Activated naive CD8-positive, alpha-beta T cell (primary cell): ENCODE measurements around the gene SLC41A3.

ENCODE experiments used
- H3K27ac Mint-ChIP-seq: one replicate; pipeline ENCODE4 v1.8.0; 2021; ENCODE audit warnings: mixed read lengths
- H3K27me3 Mint-ChIP-seq: one replicate; pipeline ENCODE4 v1.8.0; 2021; ENCODE audit warnings: mixed read lengths
- H3K36me3 Mint-ChIP-seq: one replicate; pipeline ENCODE4 v1.8.0; 2021; ENCODE audit warnings: mixed read lengths
- H3K4me1 Mint-ChIP-seq: one replicate; pipeline ENCODE4 v1.8.0; 2021; ENCODE audit warnings: low read depth, mixed read lengths
- H3K4me3 Mint-ChIP-seq: one replicate; pipeline ENCODE4 v1.8.0; 2021; ENCODE audit warnings: mild to moderate bottlenecking, mixed read lengths
- H3K9me3 Mint-ChIP-seq: one replicate; pipeline ENCODE4 v1.8.0; 2021; ENCODE audit warnings: low read depth, mixed read lengths

SLC41A3 gene

GRCh38 chr3:126063358-126063965 lies 20.5 kb downstream of the SLC41A3 start:
- peak overlapping the region; percentile 50 for H3K27ac Mint-ChIP-seq

GRCh38 chr3:126061301-126062032 lies 22.5 kb downstream of the SLC41A3 start:
- no peak overlapping the region for H3K27ac Mint-ChIP-seq
- no peaks in the 10 kb centered on the region for H3K9me3 Mint-ChIP-seq
- peaks cover 8% of the 10 kb centered on the region for H3K36me3 Mint-ChIP-seq
- H3K4me3 Mint-ChIP-seq: no peak overlapping the region
- H3K27me3 Mint-ChIP-seq: no peaks in the 10 kb centered on the region
- peaks cover 15% of the 10 kb centered on the region for H3K4me1 Mint-ChIP-seq

More at GRCh38 chr3:126063358-126063965, 20.5 kb downstream of the SLC41A3 start:
- H3K27me3 Mint-ChIP-seq: no peaks in the 10 kb centered on the region
- peaks cover 15% of the 10 kb centered on the region for H3K4me1 Mint-ChIP-seq
- H3K36me3 Mint-ChIP-seq: peaks cover 9% of the 10 kb centered on the region
- no peaks in the 10 kb centered on the region for H3K9me3 Mint-ChIP-seq
- peak overlapping the region; percentile 60 for H3K4me3 Mint-ChIP-seq

- Mint-ChIP-seq H3K27me3 (no peaks in the 10 kb centered on the region), H3K4me3 (no peak overlapping the region), H3K36me3 (peaks cover 6% of the 10 kb centered on the region), H3K9me3 (no peaks in the 10 kb centered on the region), H3K27ac (no peak overlapping the region), H3K4me1 (peaks cover 15% of the 10 kb centered on the region)
These were observed 23.2 kb downstream of the SLC41A3 start for GRCh38 chr3:126060613-126061145.

- H3K27ac Mint-ChIP-seq: no peak overlapping the region
These were observed 25.3 kb downstream of the SLC41A3 start for GRCh38 chr3:126058666-126059065.

GRCh38 chr3:126057936-126058335 lies 26.0 kb downstream of the SLC41A3 start:
- Mint-ChIP-seq H3K4me3 (no peak overlapping the region), H3K27ac (no peak overlapping the region), H3K4me1 (peaks cover 13% of the 10 kb centered on the region), H3K9me3 (no peaks in the 10 kb centered on the region), H3K27me3 (no peaks in the 10 kb centered on the region), H3K36me3 (peaks cover 2% of the 10 kb centered on the region)

More at GRCh38 chr3:126058666-126059065, 25.3 kb downstream of the SLC41A3 start:
- Mint-ChIP-seq H3K27me3 (no peaks in the 10 kb centered on the region), H3K36me3 (peaks cover 5% of the 10 kb centered on the region), H3K9me3 (no peaks in the 10 kb centered on the region), H3K4me3 (no peak overlapping the region), H3K4me1 (peaks cover 11% of the 10 kb centered on the region)

GRCh38 chr3:126057501-126057819 lies 26.5 kb downstream of the SLC41A3 start:
- H3K36me3 Mint-ChIP-seq: no peaks in the 10 kb centered on the region
- no peaks in the 10 kb centered on the region for H3K27me3 Mint-ChIP-seq
- no peaks in the 10 kb centered on the region for H3K9me3 Mint-ChIP-seq
- H3K4me1 Mint-ChIP-seq: peaks cover 17% of the 10 kb centered on the region
- no peak overlapping the region for H3K4me3 Mint-ChIP-seq
- H3K27ac Mint-ChIP-seq: no peak overlapping the region

- H3K27ac Mint-ChIP-seq: no peak overlapping the region
- no peaks in the 10 kb centered on the region for H3K36me3 Mint-ChIP-seq
- H3K9me3 Mint-ChIP-seq: no peaks in the 10 kb centered on the region
- H3K4me1 Mint-ChIP-seq: peaks cover 18% of the 10 kb centered on the region
- H3K27me3 Mint-ChIP-seq: no peaks in the 10 kb centered on the region
- no peak overlapping the region for H3K4me3 Mint-ChIP-seq
These were observed 27.0 kb downstream of the SLC41A3 start for GRCh38 chr3:126056681-126057500.

- Mint-ChIP-seq H3K36me3 (no peaks in the 10 kb centered on the region), H3K9me3 (no peaks in the 10 kb centered on the region), H3K27me3 (no peaks in the 10 kb centered on the region), H3K4me1 (peaks cover 18% of the 10 kb centered on the region), H3K27ac (no peak overlapping the region), H3K4me3 (no peak overlapping the region)
These were observed 27.8 kb downstream of the SLC41A3 start for GRCh38 chr3:126056088-126056487.

GRCh38 chr3:126054870-126055269 lies 29.1 kb downstream of the SLC41A3 start:
- Mint-ChIP-seq H3K9me3 (no peaks in the 10 kb centered on the region), H3K4me1 (peaks cover 18% of the 10 kb centered on the region), H3K27me3 (no peaks in the 10 kb centered on the region), H3K27ac (no peak overlapping the region), H3K36me3 (no peaks in the 10 kb centered on the region), H3K4me3 (no peak overlapping the region)

- no peaks in the 10 kb centered on the region for H3K27me3 Mint-ChIP-seq
- no peak overlapping the region for H3K27ac Mint-ChIP-seq
- H3K36me3 Mint-ChIP-seq: peaks cover 3% of the 10 kb centered on the region
- peaks cover 18% of the 10 kb centered on the region for H3K4me1 Mint-ChIP-seq
- no peak overlapping the region for H3K4me3 Mint-ChIP-seq
- no peaks in the 10 kb centered on the region for H3K9me3 Mint-ChIP-seq
These were observed 29.9 kb downstream of the SLC41A3 start for GRCh38 chr3:126053949-126054569.

- Mint-ChIP-seq H3K36me3 (peaks cover 4% of the 10 kb centered on the region), H3K9me3 (no peaks in the 10 kb centered on the region), H3K4me1 (peaks cover 18% of the 10 kb centered on the region), H3K27ac (no peak overlapping the region), H3K4me3 (no peak overlapping the region), H3K27me3 (no peaks in the 10 kb centered on the region)
These were observed 30.4 kb downstream of the SLC41A3 start for GRCh38 chr3:126053513-126053912.

GRCh38 chr3:126052196-126053058 lies 31.5 kb downstream of the SLC41A3 start:
- H3K4me1 Mint-ChIP-seq: peaks cover 18% of the 10 kb centered on the region
- no peak overlapping the region for H3K4me3 Mint-ChIP-seq
- peaks cover 6% of the 10 kb centered on the region for H3K36me3 Mint-ChIP-seq
- no peaks in the 10 kb centered on the region for H3K27me3 Mint-ChIP-seq
- no peaks in the 10 kb centered on the region for H3K9me3 Mint-ChIP-seq
- H3K27ac Mint-ChIP-seq: no peak overlapping the region

- H3K9me3 Mint-ChIP-seq: no peaks in the 10 kb centered on the region
- peaks cover 18% of the 10 kb centered on the region for H3K4me1 Mint-ChIP-seq
- H3K27ac Mint-ChIP-seq: no peak overlapping the region
- no peaks in the 10 kb centered on the region for H3K27me3 Mint-ChIP-seq
- peaks cover 9% of the 10 kb centered on the region for H3K36me3 Mint-ChIP-seq
- no peak overlapping the region for H3K4me3 Mint-ChIP-seq
These were observed 32.2 kb downstream of the SLC41A3 start for GRCh38 chr3:126051741-126052140.

- Mint-ChIP-seq H3K27me3 (no peaks in the 10 kb centered on the region), H3K27ac (no peak overlapping the region), H3K36me3 (peaks cover 11% of the 10 kb centered on the region), H3K4me3 (no peak overlapping the region), H3K9me3 (no peaks in the 10 kb centered on the region), H3K4me1 (peaks cover 18% of the 10 kb centered on the region)
These were observed 32.7 kb downstream of the SLC41A3 start for GRCh38 chr3:126051234-126051633.
